HCT116 (cell line): ENCODE results near the gene CCR6. TPM values are rescaled to one million over a fixed set of nuclear protein-coding genes. Genes with fewer than 3 reads are reported as not detected.

ENCODE experiments used
- ATAC-seq: fragments of 200-7000 bp; cut with Tn5 transposase; 2 replicates; pipeline ENCODE4 v1.9.1; 2020; ENCODE audit warnings: mild to moderate bottlenecking, moderate library complexity
- BruUV-seq: library from RNA; stranded (reverse); fragments of 400-500 nt; replicated peaks from 2 replicates; lab custom pipeline; 2021; lab: Mats Ljungman, UMichigan
- CTCF ChIA-PET: fragments of 300-600 bp; sonication (Branson Sonifier 250); formaldehyde crosslinking; loops from one replicate; lab custom pipeline; 2021; ENCODE audit warnings: antibody characterized with exemption; lab: Charles Lee
- POLR2A ChIA-PET: fragments of 300-600, 350-600 bp; sonication (Branson Sonifier 250); formaldehyde crosslinking; loops from one replicate; lab custom pipeline; 2021; ENCODE audit warnings: antibody characterized with exemption; lab: Charles Lee
- RAD21 ChIA-PET, 2 experiments: fragments of 300-600 bp; sonication (Branson Sonifier 250); formaldehyde crosslinking; loops; one replicate each; lab custom pipeline; 2023; ENCODE audit warnings: low total read pairs in 2 of 2; ENCODE audit not compliant: uncharacterized antibody in 2 of 2, unreplicated experiment in 2 of 2, low non-redundant PET in 1 of 2; lab: Charles Lee
- DNase-seq: peaks from one replicate; pipeline ENCODE4 v3.0.0-alpha.2; 2010; ENCODE audit warnings: low read depth, low spot score
- H2AFZ ChIP-seq: fragments of 200-600 bp; shearing (Covaris generic), sonication (generic); 2 replicates; pipeline ENCODE4 v1.6.1; 2017; ENCODE audit warnings: low read depth, mixed run types, mixed read lengths, antibody characterized with exemption, low read length; ENCODE audit not compliant: poor library complexity, severe bottlenecking
- H3K27ac ChIP-seq: 2 replicates; pipeline ENCODE4 v1.5.1; 2012; ENCODE audit warnings: low read depth, low read length
- H3K27me3 ChIP-seq: fragments of 200-600 bp; sonication (generic); 2 replicates; pipeline ENCODE4 v1.6.1; 2016; ENCODE audit warnings: mixed run types, low read length, mixed read lengths; ENCODE audit not compliant: insufficient read depth
- H3K36me3 ChIP-seq, 2 experiments: fragments of 200-500 bp in 1 of 2; fragments of 200-600 bp in 1 of 2; sonication (Bioruptor generic) in 1 of 2; sonication (generic) in 1 of 2; 2 replicates each; pipeline versions ENCODE4 v1.5.1 to v1.6.1; 2014 to 2016; ENCODE audit warnings: low read length in 2 of 2, inconsistent platforms in 1 of 2, mixed read lengths in 1 of 2, mixed run types in 1 of 2; ENCODE audit not compliant: insufficient read depth in 2 of 2, control insufficient read depth in 1 of 2
- H3K4me1 ChIP-seq, 2 experiments: fragments of 200-600 bp in 1 of 2; sonication (generic) in 1 of 2; 2 replicates each; pipeline versions ENCODE4 v1.5.1 to v1.6.1; 2012 to 2017; ENCODE audit warnings: low read length in 2 of 2, inconsistent platforms in 1 of 2, mild to moderate bottlenecking in 1 of 2, mixed read lengths in 1 of 2, mixed run types in 1 of 2, moderate library complexity in 1 of 2; ENCODE audit not compliant: insufficient read depth in 2 of 2, control insufficient read depth in 1 of 2
- H3K4me2 ChIP-seq: fragments of 200-600 bp; sonication (generic); 2 replicates; pipeline ENCODE4 v1.6.1; 2017; ENCODE audit warnings: mixed run types, low read length, mixed read lengths
- H3K4me3 ChIP-seq, 2 experiments: fragments of 200-600 bp in 1 of 2; sonication (generic) in 1 of 2; replicated peaks in 1 of 2; 2 replicates each; pipeline ENCODE4 v1.5.1; 2011 to 2016; ENCODE audit warnings: low read length in 2 of 2, control low read depth in 1 of 2, low read depth in 1 of 2, mild to moderate bottlenecking in 1 of 2, mixed read lengths in 1 of 2, mixed run types in 1 of 2
- H3K79me2 ChIP-seq: fragments of 200-600 bp; sonication (generic); 2 replicates; pipeline ENCODE4 v1.6.1; 2017; ENCODE audit warnings: mild to moderate bottlenecking, mixed run types, low read length, moderate library complexity, mixed read lengths; ENCODE audit not compliant: insufficient read depth
- H3K9ac ChIP-seq: fragments of 200-600 bp; sonication (generic); 2 replicates; pipeline ENCODE4 v1.6.1; 2016; ENCODE audit warnings: low read length, mixed read lengths
- H3K9me2 ChIP-seq: fragments of 200-600 bp; sonication (generic), shearing (Covaris generic); 2 replicates; pipeline ENCODE4 v1.6.1; 2017; ENCODE audit warnings: mixed run types, mild to moderate bottlenecking, moderate library complexity; ENCODE audit not compliant: insufficient read depth
- H3K9me3 ChIP-seq, 2 experiments: fragments of 200-500 bp in 1 of 2; fragments of 200-600 bp in 1 of 2; sonication (Bioruptor generic) in 1 of 2; sonication (generic) in 1 of 2; 2 replicates each; pipeline ENCODE4 v1.6.1; 2014 to 2017; ENCODE audit warnings: low read length in 2 of 2, mixed read lengths in 2 of 2, inconsistent platforms in 1 of 2, low read depth in 1 of 2, mild to moderate bottlenecking in 1 of 2, mixed run types in 1 of 2, moderate library complexity in 1 of 2; ENCODE audit not compliant: control insufficient read depth in 1 of 2, insufficient read depth in 1 of 2
- H4K20me1 ChIP-seq: fragments of 200-600 bp; sonication (generic), shearing (Covaris generic); 2 replicates; pipeline ENCODE4 v1.6.1; 2017; ENCODE audit warnings: mixed run types, mild to moderate bottlenecking, moderate library complexity; ENCODE audit not compliant: insufficient read depth
- ATF3 ChIP-seq: IDR thresholded peaks from 2 replicates; pipeline ENCODE4 v1.6.1; 2012
- EGR1 ChIP-seq: IDR thresholded peaks from 2 replicates; pipeline ENCODE4 v1.6.1; 2012; ENCODE audit warnings: low read depth
- ELF1 ChIP-seq: IDR thresholded peaks from 2 replicates; pipeline ENCODE4 v1.6.1; 2012; ENCODE audit warnings: low read depth, borderline replicate concordance
- EZH2 ChIP-seq: fragments of 200-600 bp; sonication (generic); IDR thresholded peaks from 2 replicates; pipeline ENCODE4 v1.6.1; 2017; ENCODE audit warnings: antibody characterized with exemption, mixed run types
- EZH2phosphoT487 ChIP-seq: fragments of 200-600 bp; IDR thresholded peaks from 2 replicates; pipeline ENCODE4 v1.6.1; 2018; ENCODE audit warnings: antibody characterized with exemption, borderline replicate concordance
- FOSL1 ChIP-seq: IDR thresholded peaks from 2 replicates; pipeline ENCODE4 v1.6.1; 2012; ENCODE audit warnings: low read depth
- POLR2AphosphoS5 ChIP-seq: IDR thresholded peaks from 2 replicates; pipeline ENCODE4 v1.6.1; 2011; ENCODE audit warnings: mild to moderate bottlenecking, low read depth, low read length, moderate library complexity
- RAD21 ChIP-seq: IDR thresholded peaks from 2 replicates; pipeline ENCODE4 v1.6.1; 2012; ENCODE audit warnings: low read depth, mild to moderate bottlenecking
- SIN3A ChIP-seq: IDR thresholded peaks from 2 replicates; pipeline ENCODE4 v1.6.1; 2012; ENCODE audit warnings: low read depth
- SP1 ChIP-seq: IDR thresholded peaks from 2 replicates; pipeline ENCODE4 v1.6.1; 2012; ENCODE audit warnings: low read depth
- ZFX ChIP-seq: fragments of 450-650 bp; IDR thresholded peaks from 2 replicates; pipeline ENCODE4 v1.6.1; 2017
- ZNF274 ChIP-seq: fragments of 200-500 bp; sonication (Bioruptor generic); IDR thresholded peaks from 2 replicates; pipeline ENCODE4 v1.6.1; 2014; ENCODE audit warnings: mild to moderate bottlenecking, low read depth, low read length, inconsistent platforms
- intact Hi-C: fragments of 100-400 bp; cut with micrococcal nuclease; formaldehyde crosslinking; loops from 2 replicates; pipeline ENCODE4 v1.10.0; 2022
- total RNA-seq: library from RNA; stranded (reverse); gene quantifications from one replicate; pipeline ENCODE4 v1.2.1, GENCODE V29; 2021; ENCODE audit not compliant: unreplicated experiment

CCR6 gene
- total RNA-seq, 1 experiment from 2014 or later, result not detected

- H3K27ac ChIP-seq, result no peak overlapping the region
- H3K9ac ChIP-seq, result no peak overlapping the region
- no peaks in the 10 kb centered on the region for H4K20me1 ChIP-seq
- POLR2A ChIA-PET, result no interaction called here
- H3K79me2 ChIP-seq, result no peaks in the 10 kb centered on the region
- no peak for TF ChIP-seq RAD21
- BruUV-seq, result no TSS peak
- no peaks in the 10 kb centered on the region for H3K36me3 ChIP-seq
- no peak for ATAC-seq
- H3K9me3 ChIP-seq, result no peaks in the 10 kb centered on the region
- RAD21 ChIA-PET, result no interaction called here
- no peaks in the 10 kb centered on the region for H3K9me2 ChIP-seq
- H2AFZ ChIP-seq, result no peak overlapping the region
- CTCF ChIA-PET, result no interaction called here
- H3K4me3 ChIP-seq, result no peak overlapping the region
- H3K27me3 ChIP-seq, result peaks cover 30% of the 10 kb centered on the region
- H3K4me2 ChIP-seq, result no peak overlapping the region
- no peak for DNase-seq
- intact Hi-C loops, result no loop called here
- H3K4me1 ChIP-seq, result no peaks in the 10 kb centered on the region
These were observed 32.0 kb downstream of the CCR6 start for GRCh38 chr6:167154895-167155294.

- Histone ChIP-seq H3K4me3 (no peak overlapping the region), H3K4me1 (no peaks in the 10 kb centered on the region), H3K9me3 (no peaks in the 10 kb centered on the region), H3K9me2 (no peaks in the 10 kb centered on the region), H4K20me1 (no peaks in the 10 kb centered on the region), H3K9ac (no peak overlapping the region), H3K79me2 (no peaks in the 10 kb centered on the region), H3K4me2 (no peak overlapping the region), H3K27ac (no peak overlapping the region)
- BruUV-seq, result no TSS peak
- CTCF ChIA-PET, result no interaction called here
- POLR2A ChIA-PET, result no interaction called here
- ATAC-seq, result no peak
- RAD21 ChIA-PET, result no interaction called here
- intact Hi-C loops, result no loop called here
- TF ChIP-seq ZNF274 (no peak), POLR2AphosphoS5 (no peak), SIN3A (no peak), ZFX (no peak), EGR1 (no peak), EZH2 (no peak), EZH2phosphoT487 (no peak), RAD21 (no peak), SP1 (no peak), ELF1 (no peak), FOSL1 (no peak), ATF3 (no peak)
- TF ChIP-seq, all 23 proteins: peak for 0
- no peak overlapping the region for H2AFZ ChIP-seq
- DNase-seq, result no peak
- H3K27me3 ChIP-seq, result peaks cover 30% of the 10 kb centered on the region
- no peaks in the 10 kb centered on the region for H3K36me3 ChIP-seq
These were observed 34.5 kb downstream of the CCR6 start for GRCh38 chr6:167157414-167157813.
